Epithelial cell of proximal tubule (primary cell): Measurements from ENCODE around the gene CENPM. TPM values are rescaled to one million over a fixed set of nuclear protein-coding genes. Genes with fewer than 3 reads are reported as not detected.

Experiments
- DNase-seq: peaks from one replicate; pipeline ENCODE4 v3.0.0-alpha.2; 2011; ENCODE audit warnings: low read depth
- H3K4me3 ChIP-seq: 2 replicates; pipeline ENCODE4 v1.5.1; 2011; ENCODE audit warnings: low read depth, mild to moderate bottlenecking, low read length
- CTCF ChIP-seq: conservative IDR thresholded peaks from 2 replicates; pipeline ENCODE4 v1.5.1; 2012; ENCODE audit warnings: low read depth, mild to moderate bottlenecking, low read length
- total RNA-seq: library from RNA; depleted of rRNA; stranded (reverse); fragments of >200 nt; gene quantifications from 2 replicates; pipeline ENCODE4 v1.2.3, GENCODE V29; 2015

The CENPM gene
- total RNA-seq, 1 donor from 2014 or later: 58.2 TPM

- TF ChIP-seq CTCF: no peak
- DNase-seq: no peak
- H3K4me3 ChIP-seq: no peak overlapping the region
Observed at GRCh38 chr22:41932353-41932752, 14.6 kb downstream of the CENPM start.

GRCh38 chr22:41931701-41932269, 15.2 kb downstream of the CENPM start:
- no peak for TF ChIP-seq CTCF

GRCh38 chr22:41929418-41929810, 17.5 kb downstream of the CENPM start:
- H3K4me3 ChIP-seq: no peak overlapping the region
- no peak for TF ChIP-seq CTCF
- no peak for DNase-seq

More at GRCh38 chr22:41931701-41932269, 15.2 kb downstream of the CENPM start:
- no peak for DNase-seq
- H3K4me3 ChIP-seq: no peak overlapping the region

- no peak overlapping the region for H3K4me3 ChIP-seq
- no peak for TF ChIP-seq CTCF
- DNase-seq: no peak
Observed at GRCh38 chr22:41928593-41929417, 18.1 kb downstream of the CENPM start.

- H3K4me3 ChIP-seq: no peak overlapping the region
- TF ChIP-seq CTCF: no peak
- DNase-seq: no peak
Observed at GRCh38 chr22:41927813-41928212, 19.1 kb downstream of the CENPM start.

- no peak for DNase-seq
- TF ChIP-seq CTCF: peak; percentile 59
- peak overlapping the region; percentile 31 for H3K4me3 ChIP-seq
Observed at GRCh38 chr22:41925783-41926460, 21.0 kb downstream of the CENPM start.
